NB4 (cell line): ENCODE data around the gene SLC6A19.

Experiments used
- DNase-seq: peaks from one replicate; pipeline ENCODE4 v3.0.0; 2010; ENCODE audit warnings: low read depth
- H3K4me3 ChIP-seq: one replicate; pipeline ENCODE4 v1.5.1; 2011; ENCODE audit warnings: mild to moderate bottlenecking, low read depth, low read length, moderate library complexity
- MYC ChIP-seq: IDR thresholded peaks from 2 replicates; pipeline ENCODE4 v1.6.1; 2011; ENCODE audit warnings: low read depth, low read length
- POLR2A ChIP-seq: IDR thresholded peaks from 2 replicates; pipeline ENCODE4 v1.6.1; 2011; ENCODE audit warnings: mild to moderate bottlenecking; ENCODE audit not compliant: insufficient read length; ENCODE audit errors: extremely low read depth
- TF ChIP-seq, protein P1 (sequence below): IDR thresholded peaks from one replicate; pipeline ENCODE4 v1.5.1; 2012; ENCODE audit warnings: low read depth, low read length
- TF ChIP-seq, protein P2 (sequence below): IDR thresholded peaks from 2 replicates; pipeline ENCODE4 v1.6.1; 2011; ENCODE audit warnings: low read depth, low read length

The SLC6A19 gene

DNA sequence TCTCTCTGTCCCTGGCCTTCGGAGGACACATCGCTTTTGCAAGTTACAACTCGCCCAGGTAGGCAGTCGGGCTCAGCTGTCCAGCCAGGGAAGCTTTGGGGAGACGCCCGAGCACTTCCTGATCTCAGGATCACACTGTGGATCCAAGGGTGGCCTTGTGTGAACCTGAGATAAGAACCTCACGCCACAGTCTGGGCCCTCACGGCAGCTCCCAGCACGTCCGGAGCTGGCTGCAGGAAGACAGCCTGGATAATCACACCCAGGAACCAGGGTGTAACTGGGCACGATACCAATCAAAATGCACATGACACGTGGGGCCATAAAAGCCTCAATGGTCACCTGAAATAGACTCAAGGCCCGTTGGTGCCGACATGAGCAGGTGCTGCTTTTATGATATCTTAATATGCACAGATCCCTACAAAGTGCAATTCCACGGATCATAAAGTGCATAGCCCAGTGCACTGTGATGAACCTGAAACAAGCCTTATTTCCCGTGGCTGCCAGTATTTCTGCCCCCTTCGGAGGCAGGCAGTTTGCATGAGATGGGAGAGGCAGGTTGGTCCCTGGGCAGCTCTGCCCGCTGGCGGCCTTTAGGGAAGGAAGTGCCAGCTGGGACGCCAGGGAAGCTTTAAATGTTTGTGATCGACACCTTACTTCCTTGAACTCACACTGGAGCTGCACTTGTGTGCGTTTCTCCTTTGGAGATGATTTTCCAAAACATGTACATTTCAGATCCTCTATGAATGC lies 38.3 kb downstream of the SLC6A19 start:
- no peak overlapping the region for H3K4me3 ChIP-seq
- TF ChIP-seq, protein P1, sequence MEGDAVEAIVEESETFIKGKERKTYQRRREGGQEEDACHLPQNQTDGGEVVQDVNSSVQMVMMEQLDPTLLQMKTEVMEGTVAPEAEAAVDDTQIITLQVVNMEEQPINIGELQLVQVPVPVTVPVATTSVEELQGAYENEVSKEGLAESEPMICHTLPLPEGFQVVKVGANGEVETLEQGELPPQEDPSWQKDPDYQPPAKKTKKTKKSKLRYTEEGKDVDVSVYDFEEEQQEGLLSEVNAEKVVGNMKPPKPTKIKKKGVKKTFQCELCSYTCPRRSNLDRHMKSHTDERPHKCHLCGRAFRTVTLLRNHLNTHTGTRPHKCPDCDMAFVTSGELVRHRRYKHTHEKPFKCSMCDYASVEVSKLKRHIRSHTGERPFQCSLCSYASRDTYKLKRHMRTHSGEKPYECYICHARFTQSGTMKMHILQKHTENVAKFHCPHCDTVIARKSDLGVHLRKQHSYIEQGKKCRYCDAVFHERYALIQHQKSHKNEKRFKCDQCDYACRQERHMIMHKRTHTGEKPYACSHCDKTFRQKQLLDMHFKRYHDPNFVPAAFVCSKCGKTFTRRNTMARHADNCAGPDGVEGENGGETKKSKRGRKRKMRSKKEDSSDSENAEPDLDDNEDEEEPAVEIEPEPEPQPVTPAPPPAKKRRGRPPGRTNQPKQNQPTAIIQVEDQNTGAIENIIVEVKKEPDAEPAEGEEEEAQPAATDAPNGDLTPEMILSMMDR: no peak
- TF ChIP-seq POLR2A (no peak), MYC (no peak)
- TF ChIP-seq, protein P2, sequence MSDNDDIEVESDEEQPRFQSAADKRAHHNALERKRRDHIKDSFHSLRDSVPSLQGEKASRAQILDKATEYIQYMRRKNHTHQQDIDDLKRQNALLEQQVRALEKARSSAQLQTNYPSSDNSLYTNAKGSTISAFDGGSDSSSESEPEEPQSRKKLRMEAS: no peak
- no peak for DNase-seq

DNA sequence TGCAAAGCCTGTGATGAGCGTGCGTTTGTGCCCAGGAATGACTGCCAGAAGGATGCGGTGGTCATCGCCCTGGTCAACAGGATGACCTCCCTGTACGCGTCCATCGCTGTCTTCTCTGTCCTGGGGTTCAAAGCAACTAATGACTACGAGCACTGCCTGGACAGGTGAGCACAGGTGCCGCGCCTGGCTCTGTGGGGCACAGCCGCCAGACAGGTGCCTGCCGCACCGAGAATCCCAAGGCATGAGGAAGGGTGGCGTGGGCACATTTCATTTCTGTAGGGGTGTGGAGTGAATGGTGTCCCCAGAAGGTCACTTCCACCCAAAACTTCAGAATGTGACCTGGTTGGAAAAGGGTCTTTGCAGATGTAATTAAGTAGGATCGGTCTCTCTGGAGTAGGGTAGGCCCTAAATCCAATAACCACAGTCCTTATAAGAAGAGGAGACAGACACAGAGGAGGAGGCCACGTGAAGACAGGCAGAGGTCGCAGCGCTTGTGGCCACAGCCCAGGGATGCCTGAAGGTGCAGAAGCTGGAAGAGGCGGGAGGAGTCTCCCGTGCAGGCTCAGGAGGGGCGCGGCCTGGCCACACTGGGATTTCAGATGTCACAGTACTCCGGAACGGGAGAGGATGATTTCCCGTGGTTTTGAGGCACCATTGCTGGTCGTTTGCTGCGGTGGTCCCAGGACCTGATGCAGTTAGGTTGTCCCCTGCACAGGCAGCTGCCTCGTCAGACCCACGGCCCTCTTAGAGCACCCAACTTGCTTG lies 39.3 kb downstream of the SLC6A19 start:
- TF ChIP-seq, protein P2: no peak
- TF ChIP-seq MYC: no peak
- TF ChIP-seq POLR2A: no peak
- TF ChIP-seq, protein P1: no peak
- DNase-seq: no peak
- no peak overlapping the region for H3K4me3 ChIP-seq

DNA sequence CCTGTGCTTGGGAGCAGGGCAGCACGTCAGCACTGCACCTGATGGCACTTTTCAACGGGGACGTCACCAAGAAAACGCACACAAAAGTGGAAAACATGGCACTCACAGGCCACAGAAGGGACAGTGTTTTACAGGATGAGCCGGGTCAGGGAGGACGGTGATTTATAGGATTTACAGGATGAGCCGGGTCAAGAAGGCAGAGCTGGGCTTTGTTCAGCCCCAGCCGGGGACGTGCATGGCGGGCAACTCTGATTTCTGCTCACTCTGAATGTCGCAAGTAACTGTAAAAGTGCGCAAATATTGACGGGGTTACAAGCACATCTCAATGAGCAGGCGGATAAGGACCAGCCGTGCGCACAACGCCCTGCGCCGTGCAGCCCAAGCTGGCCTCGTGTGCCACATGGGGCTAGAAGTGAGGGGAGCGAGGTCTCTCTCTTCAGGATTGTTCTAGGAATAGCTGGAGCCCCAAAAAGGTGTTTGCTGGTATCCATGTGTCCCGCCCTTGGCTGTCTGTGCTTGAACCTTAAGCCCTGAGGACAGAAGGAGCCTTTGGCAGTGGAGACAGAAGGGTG lies 40.2 kb downstream of the SLC6A19 start:
- no peak overlapping the region for H3K4me3 ChIP-seq
- TF ChIP-seq POLR2A (no peak), MYC (no peak)
- TF ChIP-seq, protein P2: no peak
- TF ChIP-seq, protein P1: no peak
- no peak for DNase-seq

DNA sequence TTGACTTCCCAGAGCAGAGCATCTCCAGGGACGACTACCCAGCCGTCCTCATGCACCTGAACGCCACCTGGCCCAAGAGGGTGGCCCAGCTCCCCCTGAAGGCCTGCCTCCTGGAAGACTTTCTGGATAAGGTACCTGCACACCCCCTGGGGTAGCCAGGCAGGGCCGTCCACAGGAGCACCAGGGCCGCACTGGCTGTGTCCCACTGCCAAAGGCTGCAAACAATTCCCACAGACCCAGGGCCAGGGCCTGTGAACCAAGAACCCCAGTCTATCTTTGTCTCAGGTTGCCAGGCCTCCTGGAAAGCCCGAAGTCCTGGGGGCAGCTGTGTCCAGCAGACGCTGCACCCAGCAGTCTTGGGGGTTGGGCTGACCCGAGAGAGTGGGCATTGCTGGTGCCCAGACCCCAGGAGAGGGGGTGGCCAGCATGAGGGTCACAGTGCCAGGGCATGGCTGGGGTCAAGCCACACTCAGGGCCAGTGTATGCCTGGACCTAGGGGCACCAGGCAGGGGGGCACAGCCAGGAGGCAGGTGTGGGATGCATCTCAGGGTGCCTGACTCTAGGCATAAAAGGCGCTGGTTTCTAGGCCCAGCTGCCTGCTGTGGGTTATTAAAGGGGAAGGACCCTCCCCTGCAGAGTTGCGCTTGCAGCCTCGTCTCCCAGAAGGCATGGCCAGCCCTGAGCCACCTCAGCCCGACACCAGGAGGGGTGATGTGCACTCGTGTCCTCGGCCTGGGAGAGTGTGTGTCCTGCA lies 41.5 kb downstream of the SLC6A19 start:
- no peak for TF ChIP-seq MYC
- TF ChIP-seq, protein P2: no peak
- TF ChIP-seq, protein P1: no peak
- TF ChIP-seq POLR2A: no peak

DNA sequence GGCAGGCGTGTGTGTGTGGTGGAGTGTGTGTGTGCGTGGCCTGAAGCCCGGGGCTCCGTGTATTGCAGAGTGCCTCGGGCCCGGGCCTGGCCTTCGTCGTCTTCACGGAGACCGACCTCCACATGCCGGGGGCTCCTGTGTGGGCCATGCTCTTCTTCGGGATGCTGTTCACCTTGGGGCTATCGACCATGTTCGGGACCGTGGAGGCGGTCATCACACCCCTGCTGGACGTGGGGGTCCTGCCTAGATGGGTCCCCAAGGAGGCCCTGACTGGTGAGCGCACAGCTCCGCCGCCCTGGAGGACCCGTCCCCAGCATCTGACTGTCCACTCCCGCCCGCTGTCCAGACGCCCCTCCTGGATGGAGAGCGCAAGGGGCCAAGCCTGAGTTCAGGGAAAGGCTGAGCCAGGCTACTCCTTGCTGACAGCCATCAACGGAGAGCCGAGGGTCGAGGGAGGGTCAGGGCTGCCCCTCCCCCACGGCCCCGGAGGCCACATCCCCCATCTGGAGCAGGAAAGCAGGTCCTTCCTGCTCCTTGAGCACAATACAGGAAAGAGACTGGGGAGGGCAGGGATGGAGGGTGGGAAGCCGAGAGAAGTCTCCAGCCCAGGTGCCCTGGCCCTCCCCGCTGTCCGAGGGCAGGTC lies 42.2 kb downstream of the SLC6A19 start:
- DNase-seq: no peak
- TF ChIP-seq, protein P2: no peak
- TF ChIP-seq MYC (no peak), POLR2A (no peak)
- H3K4me3 ChIP-seq: no peak overlapping the region

More for the DNA sequence above, 41.5 kb downstream of the SLC6A19 start:
- no peak overlapping the region for H3K4me3 ChIP-seq
- DNase-seq: no peak
